Stimulated activated CD8-positive, alpha-beta memory T cell treated with anti-CD3 and anti-CD28 coated beads, Interleukin-12 subunit alpha, Interleukin-12 subunit beta, amount 100 ng/mL, for 1 hour (primary cell): ENCODE measurements around the gene GARIN1A.
"Not testable (repeated sequence)": the region's sequence is repeated elsewhere in the genome, so short reads cannot be mapped to it uniquely, and the experiment has no call there.

ENCODE experiments used
- DNase-seq: peaks from one replicate; pipeline ENCODE4 v3.0.0-alpha.2; 2020; ENCODE audit warnings: low read depth

Gene GARIN1A

GRCh38 chr7:128671992-128672391 lies at the start of gene GARIN1A:
GARIN1A (plus strand) TSS chr7:128672292; CDS start chr7:128672398, 106 bp downstream.
- no peak for DNase-seq

GRCh38 chr7:128627124-128627523 lies 45.0 kb upstream of the GARIN1A start:
- DNase-seq: not testable (repeated sequence)

GRCh38 chr7:128633915-128634314 lies 38.2 kb upstream of the GARIN1A start:
- not testable (repeated sequence) for DNase-seq

- not testable (repeated sequence) for DNase-seq
These were observed 26.9 kb upstream of the GARIN1A start for GRCh38 chr7:128645206-128645605.

GRCh38 chr7:128645844-128646243 lies 26.2 kb upstream of the GARIN1A start:
- not testable (repeated sequence) for DNase-seq

- DNase-seq: not testable (repeated sequence)
These were observed 25.2 kb upstream of the GARIN1A start for GRCh38 chr7:128646877-128647276.

- DNase-seq: not testable (repeated sequence)
These were observed 21.0 kb upstream of the GARIN1A start for GRCh38 chr7:128651096-128651495.

GRCh38 chr7:128652606-128653005 lies 19.5 kb upstream of the GARIN1A start:
- not testable (repeated sequence) for DNase-seq

- not testable (repeated sequence) for DNase-seq
These were observed 18.9 kb upstream of the GARIN1A start for GRCh38 chr7:128653197-128653596.

- DNase-seq: not testable (repeated sequence)
These were observed 18.0 kb upstream of the GARIN1A start for GRCh38 chr7:128654080-128654479.

- DNase-seq: not testable (repeated sequence)
These were observed 17.6 kb upstream of the GARIN1A start for GRCh38 chr7:128654501-128654900.

GRCh38 chr7:128658428-128658827 lies 13.7 kb upstream of the GARIN1A start:
- DNase-seq: not testable (repeated sequence)

- DNase-seq: no peak
These were observed 11.5 kb upstream of the GARIN1A start for GRCh38 chr7:128660596-128660995.

GRCh38 chr7:128661446-128661845 lies 10.6 kb upstream of the GARIN1A start:
- no peak for DNase-seq

- DNase-seq: no peak
These were observed 10.0 kb upstream of the GARIN1A start for GRCh38 chr7:128662091-128662490.

- DNase-seq: not testable (repeated sequence)
These were observed 8.9 kb upstream of the GARIN1A start for GRCh38 chr7:128663223-128663622.

- DNase-seq: no peak
These were observed 7.0 kb upstream of the GARIN1A start for GRCh38 chr7:128665057-128665456.

- no peak for DNase-seq
These were observed 5.9 kb upstream of the GARIN1A start for GRCh38 chr7:128666200-128666599.

GRCh38 chr7:128672927-128673517 lies 930 bp downstream of the GARIN1A start:
- no peak for DNase-seq

- no peak for DNase-seq
These were observed 1.5 kb downstream of the GARIN1A start for GRCh38 chr7:128673571-128673970.

GRCh38 chr7:128676665-128677064 lies 4.6 kb downstream of the GARIN1A start:
- DNase-seq: no peak

GRCh38 chr7:128679920-128680319 lies 7.8 kb downstream of the GARIN1A start:
- DNase-seq: no peak

- no peak for DNase-seq
These were observed 9.9 kb downstream of the GARIN1A start for GRCh38 chr7:128681794-128682537.
